ENCODE data around the gene NR5A2.

DNA sequence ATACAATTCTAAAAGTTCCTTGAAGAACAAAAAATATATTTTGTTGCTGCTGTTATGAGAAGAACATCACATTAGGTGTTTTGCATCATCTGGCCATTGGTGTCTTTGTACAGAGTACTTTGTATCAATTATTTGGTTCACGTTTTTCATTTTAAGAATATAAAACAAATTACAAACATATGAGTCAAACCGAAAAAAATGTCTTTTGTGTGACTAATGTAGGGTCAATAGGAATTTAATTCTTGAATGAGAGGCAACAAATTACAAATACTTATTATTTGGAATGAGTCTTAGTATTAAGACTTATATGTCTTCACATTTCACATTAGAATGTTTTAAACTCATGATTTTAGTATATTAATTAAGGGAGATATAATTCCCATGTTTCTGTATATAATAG is 54.8 kb downstream of the NR5A2 start:
- TF ChIP-seq EZH2 (IDR thresholded peaks at IDR 0.05; ENCODE audit: borderline replicate concordance), result no peak
- TF ChIP-seq, protein P1, sequence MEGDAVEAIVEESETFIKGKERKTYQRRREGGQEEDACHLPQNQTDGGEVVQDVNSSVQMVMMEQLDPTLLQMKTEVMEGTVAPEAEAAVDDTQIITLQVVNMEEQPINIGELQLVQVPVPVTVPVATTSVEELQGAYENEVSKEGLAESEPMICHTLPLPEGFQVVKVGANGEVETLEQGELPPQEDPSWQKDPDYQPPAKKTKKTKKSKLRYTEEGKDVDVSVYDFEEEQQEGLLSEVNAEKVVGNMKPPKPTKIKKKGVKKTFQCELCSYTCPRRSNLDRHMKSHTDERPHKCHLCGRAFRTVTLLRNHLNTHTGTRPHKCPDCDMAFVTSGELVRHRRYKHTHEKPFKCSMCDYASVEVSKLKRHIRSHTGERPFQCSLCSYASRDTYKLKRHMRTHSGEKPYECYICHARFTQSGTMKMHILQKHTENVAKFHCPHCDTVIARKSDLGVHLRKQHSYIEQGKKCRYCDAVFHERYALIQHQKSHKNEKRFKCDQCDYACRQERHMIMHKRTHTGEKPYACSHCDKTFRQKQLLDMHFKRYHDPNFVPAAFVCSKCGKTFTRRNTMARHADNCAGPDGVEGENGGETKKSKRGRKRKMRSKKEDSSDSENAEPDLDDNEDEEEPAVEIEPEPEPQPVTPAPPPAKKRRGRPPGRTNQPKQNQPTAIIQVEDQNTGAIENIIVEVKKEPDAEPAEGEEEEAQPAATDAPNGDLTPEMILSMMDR (IDR thresholded peaks at IDR 0.05; ENCODE audit: poor library complexity), result no peak
- TF ChIP-seq EZH2phosphoT487 (IDR thresholded peaks at IDR 0.05; ENCODE audit: low read depth, severe bottlenecking, unreplicated experiment), result no peak

Measured in hepatocyte (in vitro differentiated cells).